Measurements from ENCODE around the gene MDFI. TPM values are rescaled to one million over a fixed set of nuclear protein-coding genes. Genes with fewer than 3 reads are reported as not detected.

The MDFI gene
- total and polyA plus RNA-seq, 4 experiments from 2014 or later: not detected

- no peak overlapping the region for H3K27ac Mint-ChIP-seq
- Histone ChIP-seq H3K36me3 (ENCODE audit: insufficient read depth, low read length) (no peaks in the 10 kb centered on the region), H3K4me1 (ENCODE audit: insufficient read depth, low read length) (peaks cover 8% of the 10 kb centered on the region), H3K9me3 (ENCODE audit: control insufficient read depth in 1 of 2, low read length in 2 of 2) (no peaks in the 10 kb centered on the region), H3K27ac (ENCODE audit: low read depth, low read length) (no peak overlapping the region), H3K4me3 (ENCODE audit: low read length in 2 of 2) (no peak overlapping the region), H3K27me3 (ENCODE audit: insufficient read depth, low read length) (peaks cover 9% of the 10 kb centered on the region)
- ChIA-PET POLR2A (ENCODE audit: partially characterized antibody) (no interaction called here), CTCF (ENCODE audit: partially characterized antibody) (no interaction called here)
- intact Hi-C loops (cut with micrococcal nuclease): no loop called here
- H3K4me3 Mint-ChIP-seq: no peak overlapping the region
- DNase-seq: no peak
- H3K9me3 Mint-ChIP-seq: no peaks in the 10 kb centered on the region
- H3K27me3 Mint-ChIP-seq: peaks cover 29 to 41% of the 10 kb centered on the region in 2 donors
- peaks cover 0 to 5% (median 4%) of the 10 kb centered on the region in 4 donors for H3K4me1 Mint-ChIP-seq
- H3K36me3 Mint-ChIP-seq: no peaks in the 10 kb centered on the region
Measured at GRCh38 chr6:41633056-41633634, 5.1 kb upstream of the MDFI start.

GRCh38 chr6:41634657-41635056 is 3.6 kb upstream of the MDFI start:
- intact Hi-C loops (cut with micrococcal nuclease): no loop called here
- CTCF ChIA-PET (ENCODE audit: partially characterized antibody): no interaction called here

GRCh38 chr6:41635365-41635764 is 2.9 kb upstream of the MDFI start:
- Histone ChIP-seq H3K27ac (ENCODE audit: low read depth, low read length) (no peak overlapping the region), H3K9me3 (ENCODE audit: control insufficient read depth in 1 of 2, low read length in 2 of 2) (no peaks in the 10 kb centered on the region), H3K36me3 (ENCODE audit: insufficient read depth, low read length) (no peaks in the 10 kb centered on the region), H3K27me3 (ENCODE audit: insufficient read depth, low read length) (peaks cover 17% of the 10 kb centered on the region), H3K4me3 (ENCODE audit: low read length in 2 of 2) (no peak overlapping the region), H3K4me1 (ENCODE audit: insufficient read depth, low read length) (peaks cover 8% of the 10 kb centered on the region)
- Mint-ChIP-seq H3K4me3 (no peak overlapping the region), H3K4me1 (peaks cover 0 to 12% (median 4%) of the 10 kb centered on the region in 4 donors), H3K9me3 (no peaks in the 10 kb centered on the region), H3K27ac (no peak overlapping the region), H3K36me3 (no peaks in the 10 kb centered on the region), H3K27me3 (peaks cover 37 to 46% of the 10 kb centered on the region in 2 donors)
- ChIA-PET POLR2A (ENCODE audit: partially characterized antibody) (no interaction called here), CTCF (ENCODE audit: partially characterized antibody) (no interaction called here)
- intact Hi-C loops (cut with micrococcal nuclease): no loop called here
- DNase-seq: no peak

More at GRCh38 chr6:41634657-41635056, 3.6 kb upstream of the MDFI start:
- Mint-ChIP-seq H3K9me3 (no peaks in the 10 kb centered on the region), H3K27me3 (peaks cover 32 to 43% of the 10 kb centered on the region in 2 donors), H3K4me3 (no peak overlapping the region), H3K36me3 (no peaks in the 10 kb centered on the region), H3K27ac (no peak overlapping the region), H3K4me1 (peaks cover 0 to 10% (median 4%) of the 10 kb centered on the region in 4 donors)
- H3K27me3 ChIP-seq (ENCODE audit: insufficient read depth, low read length): peaks cover 17% of the 10 kb centered on the region
- no peak overlapping the region for H3K27ac ChIP-seq (ENCODE audit: low read depth, low read length)
- H3K4me3 ChIP-seq (ENCODE audit: low read length in 2 of 2): no peak overlapping the region
- POLR2A ChIA-PET (ENCODE audit: partially characterized antibody): no interaction called here
- H3K9me3 ChIP-seq (ENCODE audit: control insufficient read depth in 1 of 2, low read length in 2 of 2): no peaks in the 10 kb centered on the region
- no peak for DNase-seq
- H3K36me3 ChIP-seq (ENCODE audit: insufficient read depth, low read length): no peaks in the 10 kb centered on the region
- H3K4me1 ChIP-seq (ENCODE audit: insufficient read depth, low read length): peaks cover 8% of the 10 kb centered on the region

GRCh38 chr6:41636833-41637193 is 1.5 kb upstream of the MDFI start:
- H3K27me3 Mint-ChIP-seq: peaks cover 35 to 49% of the 10 kb centered on the region in 2 donors
- no peak overlapping the region for H3K4me3 ChIP-seq (ENCODE audit: low read length in 2 of 2)
- peaks cover 8% of the 10 kb centered on the region for H3K4me1 ChIP-seq (ENCODE audit: insufficient read depth, low read length)
- peaks cover 0 to 12% (median 4%) of the 10 kb centered on the region in 4 donors for H3K4me1 Mint-ChIP-seq
- H3K9me3 Mint-ChIP-seq: no peaks in the 10 kb centered on the region
- H3K36me3 Mint-ChIP-seq: no peaks in the 10 kb centered on the region
- no peak for DNase-seq
- peak overlapping the region in 5 of 8 donors; percentile 9 to 65 (median 36) for H3K4me3 Mint-ChIP-seq
- intact Hi-C loops (cut with micrococcal nuclease): no loop called here
- no peaks in the 10 kb centered on the region for H3K36me3 ChIP-seq (ENCODE audit: insufficient read depth, low read length)
- ChIA-PET POLR2A (ENCODE audit: partially characterized antibody) (no interaction called here), CTCF (ENCODE audit: partially characterized antibody) (no interaction called here)
- H3K27ac ChIP-seq (ENCODE audit: low read depth, low read length): no peak overlapping the region
- H3K27ac Mint-ChIP-seq: no peak overlapping the region
- no peaks in the 10 kb centered on the region for H3K9me3 ChIP-seq (ENCODE audit: control insufficient read depth in 1 of 2, low read length in 2 of 2)
- H3K27me3 ChIP-seq (ENCODE audit: insufficient read depth, low read length): peaks cover 22% of the 10 kb centered on the region

- no peaks in the 10 kb centered on the region for H3K9me3 Mint-ChIP-seq
- Histone ChIP-seq H3K4me3 (ENCODE audit: low read length in 2 of 2) (no peak overlapping the region), H3K27me3 (ENCODE audit: insufficient read depth, low read length) (peaks cover 22% of the 10 kb centered on the region), H3K9me3 (ENCODE audit: control insufficient read depth in 1 of 2, low read length in 2 of 2) (no peaks in the 10 kb centered on the region), H3K36me3 (ENCODE audit: insufficient read depth, low read length) (no peaks in the 10 kb centered on the region), H3K27ac (ENCODE audit: low read depth, low read length) (no peak overlapping the region), H3K4me1 (ENCODE audit: insufficient read depth, low read length) (peaks cover 8% of the 10 kb centered on the region)
- DNase-seq: no peak
- peak overlapping the region in 7 of 8 donors; percentile 36 to 77 (median 73) for H3K4me3 Mint-ChIP-seq
- CTCF ChIA-PET (ENCODE audit: partially characterized antibody): no interaction called here
- intact Hi-C loops (cut with micrococcal nuclease): no loop called here
- POLR2A ChIA-PET (ENCODE audit: partially characterized antibody): no interaction called here
- H3K27ac Mint-ChIP-seq: no peak overlapping the region
- H3K27me3 Mint-ChIP-seq: peaks cover 34 to 53% of the 10 kb centered on the region in 2 donors
- H3K4me1 Mint-ChIP-seq: peaks cover 0 to 12% (median 4%) of the 10 kb centered on the region in 4 donors
- H3K36me3 Mint-ChIP-seq: no peaks in the 10 kb centered on the region
Measured at GRCh38 chr6:41637194-41638001, 870 bp upstream of the MDFI start.

- Mint-ChIP-seq H3K27me3 (peaks cover 33 to 47% of the 10 kb centered on the region in 2 donors), H3K4me3 (peak overlapping the region in 7 of 8 donors; percentile 13 to 71 (median 20)), H3K36me3 (no peaks in the 10 kb centered on the region), H3K9me3 (no peaks in the 10 kb centered on the region), H3K27ac (no peak overlapping the region), H3K4me1 (peaks cover 0 to 12% (median 4%) of the 10 kb centered on the region in 4 donors)
- Histone ChIP-seq H3K4me1 (ENCODE audit: insufficient read depth, low read length) (peaks cover 8% of the 10 kb centered on the region), H3K9me3 (ENCODE audit: control insufficient read depth in 1 of 2, low read length in 2 of 2) (no peaks in the 10 kb centered on the region), H3K27me3 (ENCODE audit: insufficient read depth, low read length) (peaks cover 22% of the 10 kb centered on the region), H3K27ac (ENCODE audit: low read depth, low read length) (no peak overlapping the region), H3K4me3 (ENCODE audit: low read length in 2 of 2) (no peak overlapping the region), H3K36me3 (ENCODE audit: insufficient read depth, low read length) (no peaks in the 10 kb centered on the region)
- ChIA-PET CTCF (ENCODE audit: partially characterized antibody) (no interaction called here), POLR2A (ENCODE audit: partially characterized antibody) (no interaction called here)
- intact Hi-C loops (cut with micrococcal nuclease): no loop called here
- no peak for DNase-seq
Measured at GRCh38 chr6:41638935-41639808, 904 bp downstream of the MDFI start.

GRCh38 chr6:41639809-41640371 is 1.6 kb downstream of the MDFI start:
- H3K4me1 ChIP-seq (ENCODE audit: insufficient read depth, low read length): peaks cover 8% of the 10 kb centered on the region
- peaks cover 22% of the 10 kb centered on the region for H3K27me3 ChIP-seq (ENCODE audit: insufficient read depth, low read length)
- no peaks in the 10 kb centered on the region for H3K9me3 ChIP-seq (ENCODE audit: control insufficient read depth in 1 of 2, low read length in 2 of 2)
- H3K27ac ChIP-seq (ENCODE audit: low read depth, low read length): no peak overlapping the region
- no peak overlapping the region for H3K4me3 ChIP-seq (ENCODE audit: low read length in 2 of 2)
- intact Hi-C loops (cut with micrococcal nuclease): no loop called here
- no peak overlapping the region for H3K27ac Mint-ChIP-seq
- CTCF ChIA-PET (ENCODE audit: partially characterized antibody): no interaction called here
- H3K4me3 Mint-ChIP-seq: peak overlapping the region in 4 of 8 donors; percentile 17 to 71 (median 44)
- H3K36me3 Mint-ChIP-seq: no peaks in the 10 kb centered on the region
- H3K9me3 Mint-ChIP-seq: no peaks in the 10 kb centered on the region
- H3K27me3 Mint-ChIP-seq: peaks cover 31 to 49% of the 10 kb centered on the region in 2 donors
- POLR2A ChIA-PET (ENCODE audit: partially characterized antibody): no interaction called here
- peaks cover 0 to 12% (median 4%) of the 10 kb centered on the region in 4 donors for H3K4me1 Mint-ChIP-seq
- no peaks in the 10 kb centered on the region for H3K36me3 ChIP-seq (ENCODE audit: insufficient read depth, low read length)
- DNase-seq: no peak

Measured in CD4-positive, alpha-beta memory T cell (primary cell).